RWPE2 (cell line): ENCODE measurements around the gene CD68.
A peak's percentile ranks its signal among the peaks of the same experiment; 100 is the strongest.

ENCODE experiments used
- ATAC-seq: fragments of 200-7000 bp; cut with Tn5 transposase; 3 replicates; pipeline ENCODE4 v1.9.1; 2021; ENCODE audit warnings: low read depth
- DNase-seq: peaks from one replicate; pipeline ENCODE4 v3.0.0-alpha.2; 2020; ENCODE audit warnings: low spot score
- H3K27ac ChIP-seq: fragments of 450-650 bp; 2 replicates; pipeline ENCODE4 v1.5.1; 2017; ENCODE audit warnings: mild to moderate bottlenecking; ENCODE audit not compliant: poor library complexity, severe bottlenecking
- H3K27me3 ChIP-seq: fragments of 250-450 bp; sonication (Bioruptor Pico); 2 replicates; pipeline ENCODE4 v1.5.1; 2021; ENCODE audit warnings: mild to moderate bottlenecking, moderate library complexity; ENCODE audit not compliant: insufficient read depth, poor library complexity, severe bottlenecking
- H3K36me3 ChIP-seq: fragments of 250-450 bp; sonication (Bioruptor Pico); 2 replicates; pipeline ENCODE4 v1.5.1; 2020; ENCODE audit warnings: low read depth, mild to moderate bottlenecking, moderate library complexity
- H3K4me1 ChIP-seq: fragments of 250-450 bp; sonication (Bioruptor Pico); 2 replicates; pipeline ENCODE4 v1.5.1; 2021; ENCODE audit warnings: mild to moderate bottlenecking, moderate library complexity; ENCODE audit not compliant: insufficient read depth, poor library complexity, severe bottlenecking
- H3K4me3 ChIP-seq: fragments of 250-450 bp; sonication (Bioruptor Pico); 2 replicates; pipeline ENCODE4 v1.5.1; 2021; ENCODE audit warnings: mild to moderate bottlenecking, moderate library complexity; ENCODE audit not compliant: severe bottlenecking
- H3K9me3 ChIP-seq: fragments of 250-450 bp; sonication (Bioruptor Pico); 2 replicates; pipeline ENCODE4 v1.5.1; 2021; ENCODE audit warnings: mild to moderate bottlenecking, moderate library complexity; ENCODE audit not compliant: severe bottlenecking
- TF ChIP-seq, protein P1 (sequence below): fragments of 450-650 bp; IDR thresholded peaks from one replicate; pipeline ENCODE4 v1.5.1; 2017; ENCODE audit warnings: mild to moderate bottlenecking, moderate library complexity; ENCODE audit not compliant: poor library complexity, severe bottlenecking

The CD68 gene

DNA sequence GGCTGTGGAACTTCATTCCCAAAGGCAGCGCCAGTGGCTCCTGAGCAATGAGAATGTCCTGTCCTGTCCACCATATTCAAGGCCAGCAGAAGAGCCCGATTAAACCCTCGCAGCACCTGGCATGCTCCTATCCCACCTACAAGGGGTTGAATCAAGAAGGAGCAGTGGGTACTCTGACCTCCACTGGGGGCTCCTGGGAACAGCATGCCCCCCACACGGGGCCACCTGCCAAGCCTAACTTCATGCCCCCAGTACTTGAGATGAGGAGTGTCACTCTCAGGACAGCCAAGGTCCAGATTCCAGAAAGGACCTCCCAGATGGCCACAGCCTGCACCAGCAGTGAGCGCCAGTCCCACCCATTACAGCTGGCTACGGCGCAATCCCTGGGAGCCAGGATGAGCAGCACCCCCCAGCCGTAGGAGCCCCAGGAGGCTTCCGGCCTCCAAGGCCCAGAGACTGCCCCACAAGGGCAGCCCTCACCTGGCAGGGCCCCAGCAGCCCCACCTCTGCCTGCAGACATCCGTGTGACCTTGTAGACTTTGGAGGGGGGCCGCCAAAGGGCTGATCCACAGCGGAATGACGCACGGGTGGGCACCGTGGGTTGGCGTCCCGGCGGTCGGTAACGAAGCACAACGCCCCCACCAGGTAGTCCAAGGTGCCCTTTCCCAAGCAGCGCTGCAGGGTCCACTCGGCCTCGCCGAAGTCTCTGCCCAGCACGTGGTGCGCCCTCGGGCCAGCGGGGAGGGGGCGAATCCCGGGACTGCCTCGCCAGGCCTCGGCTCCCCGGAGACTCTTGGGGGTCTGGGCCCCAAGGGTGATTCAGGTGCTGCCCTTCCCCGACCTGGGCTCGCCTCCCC, 3.2 kb downstream of the CD68 start:
- TF ChIP-seq, protein P1, sequence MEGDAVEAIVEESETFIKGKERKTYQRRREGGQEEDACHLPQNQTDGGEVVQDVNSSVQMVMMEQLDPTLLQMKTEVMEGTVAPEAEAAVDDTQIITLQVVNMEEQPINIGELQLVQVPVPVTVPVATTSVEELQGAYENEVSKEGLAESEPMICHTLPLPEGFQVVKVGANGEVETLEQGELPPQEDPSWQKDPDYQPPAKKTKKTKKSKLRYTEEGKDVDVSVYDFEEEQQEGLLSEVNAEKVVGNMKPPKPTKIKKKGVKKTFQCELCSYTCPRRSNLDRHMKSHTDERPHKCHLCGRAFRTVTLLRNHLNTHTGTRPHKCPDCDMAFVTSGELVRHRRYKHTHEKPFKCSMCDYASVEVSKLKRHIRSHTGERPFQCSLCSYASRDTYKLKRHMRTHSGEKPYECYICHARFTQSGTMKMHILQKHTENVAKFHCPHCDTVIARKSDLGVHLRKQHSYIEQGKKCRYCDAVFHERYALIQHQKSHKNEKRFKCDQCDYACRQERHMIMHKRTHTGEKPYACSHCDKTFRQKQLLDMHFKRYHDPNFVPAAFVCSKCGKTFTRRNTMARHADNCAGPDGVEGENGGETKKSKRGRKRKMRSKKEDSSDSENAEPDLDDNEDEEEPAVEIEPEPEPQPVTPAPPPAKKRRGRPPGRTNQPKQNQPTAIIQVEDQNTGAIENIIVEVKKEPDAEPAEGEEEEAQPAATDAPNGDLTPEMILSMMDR = no peak
- no peaks in the 10 kb centered on the region for H3K9me3 ChIP-seq
- no peaks in the 10 kb centered on the region for H3K27me3 ChIP-seq
- no peak for ATAC-seq
- H3K27ac ChIP-seq = peak overlapping the region; percentile 76
- peaks cover 18% of the 10 kb centered on the region for H3K4me1 ChIP-seq
- peak; percentile 69 for DNase-seq
- H3K4me3 ChIP-seq = peak overlapping the region; percentile 61
- peaks cover 31% of the 10 kb centered on the region for H3K36me3 ChIP-seq

DNA sequence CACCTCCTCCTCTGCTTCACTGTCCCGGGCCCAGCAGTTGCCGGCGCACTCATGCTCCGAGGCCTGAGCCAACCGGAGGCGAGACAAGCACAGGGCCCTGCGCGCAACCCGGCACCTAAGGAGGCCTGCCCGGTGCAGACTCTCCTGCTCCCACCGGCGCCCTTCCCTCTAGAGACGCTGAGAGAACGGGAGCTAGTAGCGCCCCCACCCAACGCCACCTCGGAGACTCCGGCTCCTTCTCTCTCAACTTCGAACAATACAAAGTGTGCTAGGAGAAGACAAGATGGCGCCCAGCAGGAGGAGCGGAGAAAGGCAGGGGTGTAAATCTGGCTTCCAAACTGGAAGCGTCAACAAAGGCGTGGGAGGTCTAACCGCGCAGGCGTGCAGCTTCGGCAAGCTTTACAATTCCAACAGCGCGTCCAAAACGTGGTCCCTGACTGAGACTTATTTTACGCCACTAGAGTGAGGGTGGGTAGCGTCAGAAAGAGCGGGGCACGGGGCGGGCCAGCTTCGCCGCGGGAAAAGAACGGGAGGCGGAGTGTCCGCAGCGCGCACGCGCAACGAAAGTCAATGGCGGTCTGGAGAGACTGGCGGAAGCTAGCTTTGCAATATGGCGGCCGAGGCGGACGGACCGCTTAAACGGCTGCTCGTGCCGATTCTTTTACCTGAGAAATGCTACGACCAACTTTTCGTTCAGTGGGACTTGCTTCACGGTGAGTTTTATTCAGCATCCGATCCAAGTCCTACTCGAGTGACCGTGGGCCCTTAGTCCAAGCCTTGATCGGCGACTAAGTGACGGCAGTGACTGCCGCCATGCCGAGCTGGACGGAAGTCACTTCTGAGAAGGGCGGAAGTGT, 4.0 kb downstream of the CD68 start, which contains the start of gene MPDU1:
Gene MPDU1 (plus strand): TSS at position 600 of the 857 bp plus-strand sequence. CDS start 11 bp downstream, at position 611.
- H3K4me3 ChIP-seq = peak within 1 kb of the TSS; percentile 61
- no peaks in the 10 kb centered on the region for H3K27me3 ChIP-seq
- ATAC-seq (peak; percentile 31), DNase-seq (peak; percentile 91)
- TF ChIP-seq, protein P1 = no peak
- H3K9me3 ChIP-seq = no peaks in the 10 kb centered on the region
- peak within 1 kb of the TSS; percentile 76 for H3K27ac ChIP-seq
- H3K4me1 ChIP-seq = peaks cover 18% of the 10 kb centered on the region
- H3K36me3 ChIP-seq = peaks cover 29% of the 10 kb centered on the region

DNA sequence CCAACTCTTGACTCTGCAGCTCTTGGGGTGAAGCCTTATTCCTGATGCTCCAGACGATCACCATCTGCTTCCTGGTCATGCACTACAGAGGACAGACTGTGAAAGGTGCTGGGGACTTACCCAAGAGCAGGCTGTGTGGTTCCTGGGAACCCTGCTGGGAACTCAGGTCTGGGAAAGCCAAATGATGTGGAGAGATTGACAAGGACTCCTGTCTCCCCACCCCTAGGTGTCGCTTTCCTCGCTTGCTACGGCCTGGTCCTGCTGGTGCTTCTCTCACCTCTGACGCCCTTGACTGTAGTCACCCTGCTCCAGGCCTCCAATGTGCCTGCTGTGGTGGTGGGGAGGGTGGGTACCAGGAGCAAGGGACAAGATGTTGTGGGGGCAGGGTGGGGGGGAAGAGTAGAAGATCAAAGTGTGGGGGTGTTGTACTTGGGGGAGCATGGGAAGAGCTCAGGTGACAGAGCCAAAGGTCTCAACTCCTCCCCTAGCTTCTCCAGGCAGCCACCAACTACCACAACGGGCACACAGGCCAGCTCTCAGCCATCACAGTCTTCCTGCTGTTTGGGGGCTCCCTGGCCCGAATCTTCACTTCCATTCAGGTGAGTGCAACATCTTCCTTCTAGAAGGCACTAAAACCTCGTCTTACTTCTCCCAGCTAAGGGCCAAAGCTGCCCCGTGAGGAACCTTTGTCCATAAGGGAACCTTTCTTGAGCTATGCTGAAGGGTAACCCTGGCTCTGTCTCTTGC, 7.4 kb downstream of the CD68 start:
- TF ChIP-seq, protein P1 = peak; percentile 71
- Histone ChIP-seq H3K4me3 (peak overlapping the region; percentile 66), H3K9me3 (no peaks in the 10 kb centered on the region), H3K4me1 (peaks cover 24% of the 10 kb centered on the region), H3K27me3 (no peaks in the 10 kb centered on the region), H3K36me3 (peaks cover 33% of the 10 kb centered on the region), H3K27ac (peak overlapping the region; percentile 97)
- ATAC-seq (no peak), DNase-seq (no peak)

DNA sequence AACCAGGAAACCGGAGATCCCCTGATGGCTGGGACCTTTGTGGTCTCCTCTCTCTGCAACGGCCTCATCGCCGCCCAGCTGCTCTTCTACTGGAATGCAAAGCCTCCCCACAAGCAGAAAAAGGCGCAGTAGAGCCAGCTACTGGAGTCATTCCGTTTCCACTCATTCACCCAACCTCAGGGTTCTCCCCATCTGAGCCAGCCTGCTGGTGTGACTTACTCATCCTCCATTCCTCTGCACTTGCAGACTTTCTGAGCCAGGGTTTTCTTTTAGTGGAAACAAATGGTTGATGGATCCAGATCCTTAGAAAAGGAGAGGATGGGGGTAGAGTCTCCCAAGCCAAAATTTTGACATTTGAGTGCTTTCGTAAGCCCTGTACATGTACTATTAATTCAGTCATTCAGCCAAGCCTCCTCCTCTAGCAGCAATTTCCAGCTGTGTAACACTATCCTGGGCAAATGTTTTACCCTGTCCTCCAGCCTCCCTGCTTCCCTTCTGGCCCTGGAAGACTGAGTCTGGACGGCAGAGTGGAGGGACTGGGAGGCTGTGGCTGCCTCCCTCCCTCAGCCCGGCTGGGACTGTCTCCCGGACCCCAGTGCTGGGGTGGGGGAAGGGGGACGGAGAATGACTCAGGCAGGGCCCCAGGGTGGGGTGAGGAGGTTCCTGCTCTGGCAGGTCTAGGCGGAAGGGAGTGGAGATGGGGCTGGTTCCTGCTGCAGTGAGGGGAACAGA, 8.1 kb downstream of the CD68 start:
- no peaks in the 10 kb centered on the region for H3K27me3 ChIP-seq
- H3K4me3 ChIP-seq = peak overlapping the region; percentile 66
- TF ChIP-seq, protein P1 = no peak
- peaks cover 24% of the 10 kb centered on the region for H3K4me1 ChIP-seq
- H3K9me3 ChIP-seq = no peaks in the 10 kb centered on the region
- peak overlapping the region; percentile 97 for H3K27ac ChIP-seq
- peaks cover 41% of the 10 kb centered on the region for H3K36me3 ChIP-seq
- peak; percentile 33 for ATAC-seq
- DNase-seq = peak; percentile 86
